CD8-positive, alpha-beta memory T cell (primary cell): ENCODE results near the gene PLOD1. TPM values are rescaled to one million over a fixed set of nuclear protein-coding genes. Genes with fewer than 3 reads are reported as not detected.
"Not testable (repeated sequence)": the region's sequence is repeated elsewhere in the genome, so short reads cannot be mapped to it uniquely, and the experiment has no call there.

Experiments used
- CTCF ChIA-PET: fragments of 350-600 bp; sonication (Branson Sonifier 250); formaldehyde crosslinking; loops from one replicate; lab custom pipeline; 2021; ENCODE audit warnings: antibody characterized with exemption; lab: Charles Lee
- POLR2A ChIA-PET: fragments of 350-600 bp; sonication (Branson Sonifier 250); formaldehyde crosslinking; loops from one replicate; lab custom pipeline; 2021; ENCODE audit warnings: antibody characterized with exemption; lab: Charles Lee
- DNase-seq, 5 donors: peaks; one replicate each; pipeline versions ENCODE4 v3.0.0 to v3.0.0-alpha.2; 2020 to 2022; ENCODE audit warnings: mixed read lengths in 1 of 5
- H3K27ac ChIP-seq: one replicate; pipeline ENCODE4 v1.7.0; 2013; ENCODE audit warnings: low read depth, mild to moderate bottlenecking, low read length, moderate library complexity
- H3K27me3 ChIP-seq: 2 replicates; pipeline ENCODE4 v1.7.0; 2013; ENCODE audit warnings: low read length, mild to moderate bottlenecking; ENCODE audit not compliant: insufficient read depth, poor library complexity, severe bottlenecking
- H3K36me3 ChIP-seq: 2 replicates; pipeline ENCODE4 v1.7.0; 2013; ENCODE audit warnings: mild to moderate bottlenecking, low read length, moderate library complexity; ENCODE audit not compliant: insufficient read depth
- H3K4me1 ChIP-seq: 2 replicates; pipeline ENCODE4 v1.7.0; 2013; ENCODE audit warnings: mild to moderate bottlenecking, low read length, moderate library complexity; ENCODE audit not compliant: insufficient read depth
- H3K4me3 ChIP-seq: 2 replicates; pipeline ENCODE4 v1.7.0; 2013; ENCODE audit warnings: mild to moderate bottlenecking, low read length
- H3K9me3 ChIP-seq: 2 replicates; pipeline ENCODE4 v1.7.0; 2013; ENCODE audit warnings: mild to moderate bottlenecking, low read length
- H3K27ac Mint-ChIP-seq, 8 donors: one replicate each; pipeline ENCODE4 v1.8.0; 2020 to 2021; ENCODE audit warnings: mixed read lengths in 8 of 8, mild to moderate bottlenecking in 6 of 8, inconsistent platforms in 3 of 8, moderate library complexity in 3 of 8
- H3K27me3 Mint-ChIP-seq, 2 donors: one replicate each; pipeline ENCODE4 v1.8.0; 2020 to 2021; ENCODE audit warnings: mixed read lengths in 2 of 2, mild to moderate bottlenecking in 1 of 2, moderate library complexity in 1 of 2
- H3K36me3 Mint-ChIP-seq, 3 donors: one replicate each; pipeline ENCODE4 v1.8.0; 2020 to 2021; ENCODE audit warnings: mixed read lengths in 3 of 3, inconsistent platforms in 1 of 3, mild to moderate bottlenecking in 1 of 3
- H3K4me1 Mint-ChIP-seq, 3 donors: one replicate each; pipeline ENCODE4 v1.8.0; 2020 to 2021; ENCODE audit warnings: mixed read lengths in 3 of 3, inconsistent platforms in 1 of 3, mild to moderate bottlenecking in 1 of 3
- H3K4me3 Mint-ChIP-seq, 7 donors: one replicate each; pipeline ENCODE4 v1.8.0; 2020 to 2021; ENCODE audit warnings: mixed read lengths in 7 of 7, mild to moderate bottlenecking in 6 of 7, moderate library complexity in 4 of 7, inconsistent platforms in 2 of 7
- H3K9me3 Mint-ChIP-seq, 5 donors: one replicate each; pipeline ENCODE4 v1.8.0; 2020 to 2022; ENCODE audit warnings: mixed read lengths in 5 of 5, mild to moderate bottlenecking in 3 of 5, moderate library complexity in 2 of 5, inconsistent platforms in 1 of 5
- polyA plus RNA-seq: library from polyadenylated mRNA; unstranded; fragments of 300-500 nt; fragmentation: Illumina TruSeq; gene quantifications from one replicate; pipeline ENCODE4 v1.2.3, GENCODE V29; 2021
- total RNA-seq, 2 experiments: library from RNA; stranded (reverse); gene quantifications; one replicate each; pipeline ENCODE4 v1.2.3, GENCODE V29; 2021

The PLOD1 gene
- total and polyA plus RNA-seq, 3 experiments from 2014 or later: 9.4 to 31.0 (median 25.8) TPM

DNA sequence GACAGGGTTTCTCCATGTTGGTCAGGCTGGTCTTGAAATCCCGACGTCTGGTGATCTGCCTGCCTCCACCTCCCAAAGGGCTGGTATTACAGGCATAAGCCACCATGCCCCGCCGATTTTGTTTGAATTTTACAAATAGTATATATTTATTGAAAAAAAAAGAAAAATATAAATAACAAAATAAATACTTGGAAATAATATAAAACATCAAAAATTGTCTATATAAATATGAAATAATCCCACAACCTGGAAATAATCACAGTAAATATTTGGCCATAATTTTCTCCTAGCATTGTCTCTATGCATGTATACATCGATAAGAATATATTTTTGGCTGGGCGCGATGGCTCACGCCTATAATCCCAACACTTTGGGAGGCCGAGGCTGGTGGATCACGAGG lies 2.7 kb upstream of the PLOD1 start:
- H3K36me3 Mint-ChIP-seq: no peaks in the 10 kb centered on the region
- no peaks in the 10 kb centered on the region for H3K27me3 ChIP-seq
- H3K4me1 Mint-ChIP-seq: peaks cover 0 to 12% (median 3%) of the 10 kb centered on the region in 3 donors
- no peaks in the 10 kb centered on the region for H3K36me3 ChIP-seq
- ChIA-PET CTCF (no interaction called here), POLR2A (no interaction called here)
- no peak overlapping the region for H3K27ac Mint-ChIP-seq
- no peaks in the 10 kb centered on the region for H3K9me3 Mint-ChIP-seq
- peak overlapping the region in 2 of 7 donors; percentile 40 to 73 for H3K4me3 Mint-ChIP-seq
- peaks cover 9% of the 10 kb centered on the region for H3K4me1 ChIP-seq
- peaks cover 0 to 2% of the 10 kb centered on the region in 2 donors for H3K27me3 Mint-ChIP-seq
- no peak overlapping the region for H3K4me3 ChIP-seq
- H3K27ac ChIP-seq: no peak overlapping the region
- DNase-seq: no peak
- H3K9me3 ChIP-seq: no peaks in the 10 kb centered on the region

DNA sequence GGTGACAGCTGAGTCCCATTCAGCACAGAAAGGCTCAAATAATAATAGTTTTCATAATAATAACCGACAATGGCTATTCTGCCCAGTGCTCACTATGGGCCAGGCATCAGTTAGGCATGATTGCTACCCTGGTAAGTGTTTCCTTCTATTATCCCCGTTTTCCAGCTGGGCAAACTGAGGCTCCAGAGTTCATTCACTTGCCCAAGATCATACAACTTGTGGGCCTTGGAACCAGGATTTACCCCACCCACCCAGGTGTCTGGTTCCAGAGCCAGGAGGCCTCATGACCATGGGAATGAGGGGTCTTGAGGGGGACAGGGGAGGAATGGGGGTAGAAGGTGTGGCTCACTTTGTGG lies 518 bp downstream of the PLOD1 start:
- Histone ChIP-seq H3K27ac (peak overlapping the region; percentile 88), H3K27me3 (no peaks in the 10 kb centered on the region), H3K9me3 (no peaks in the 10 kb centered on the region), H3K4me1 (peaks cover 9% of the 10 kb centered on the region), H3K36me3 (no peaks in the 10 kb centered on the region), H3K4me3 (peak overlapping the region; percentile 87)
- Mint-ChIP-seq H3K4me3 (peak overlapping the region; percentile 82 to 93 (median 84)), H3K36me3 (no peaks in the 10 kb centered on the region), H3K9me3 (no peaks in the 10 kb centered on the region), H3K27ac (peak overlapping the region in 4 of 8 donors; percentile 21 to 85 (median 45)), H3K27me3 (no peaks in the 10 kb centered on the region), H3K4me1 (peaks cover 0 to 9% (median 3%) of the 10 kb centered on the region in 3 donors)
- ChIA-PET POLR2A (interaction anchor here (0.6 to 1.0 kb wide), 3 partner anchors 25 to 51 kb away, joined by 5 to 6 read pairs (median 6); no protein-coding TSS in a partner anchor), CTCF (interaction anchor here (1.4 kb wide), 1 partner anchor 13 kb away, joined by 3 read pairs; no protein-coding TSS in a partner anchor)
- no peak for DNase-seq

DNA sequence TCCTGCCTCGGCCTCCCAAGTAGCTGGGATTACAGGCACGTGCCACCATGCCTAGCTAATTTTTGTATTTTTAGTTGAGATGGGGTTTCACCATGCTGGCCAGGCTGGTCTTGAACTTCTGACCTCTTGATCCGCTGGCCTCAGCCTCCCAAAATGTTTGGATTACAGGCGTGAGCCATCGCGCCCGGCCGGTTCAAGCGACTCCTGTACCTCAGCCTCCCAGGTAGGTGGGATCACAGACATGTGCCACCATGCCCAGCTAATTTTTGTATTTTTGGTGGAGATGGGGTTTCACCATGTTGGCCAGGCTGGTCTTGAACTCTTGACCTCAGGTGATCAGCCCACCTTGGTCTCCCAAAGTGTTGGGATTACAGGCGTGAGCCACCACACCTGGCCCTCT lies 1.2 kb downstream of the PLOD1 start:
- H3K4me3 Mint-ChIP-seq: peak overlapping the region in 2 of 7 donors; percentile 17 to 23
- CTCF ChIA-PET: interaction anchor here (1.4 kb wide), 1 partner anchor 12 kb away, joined by 3 read pairs; no protein-coding TSS in a partner anchor
- H3K9me3 ChIP-seq, H3K36me3 Mint-ChIP-seq, H3K27me3 ChIP-seq, H3K4me1 ChIP-seq, H3K36me3 ChIP-seq, H3K27ac Mint-ChIP-seq, H3K27me3 Mint-ChIP-seq, H3K27ac ChIP-seq, H3K9me3 Mint-ChIP-seq, H3K4me3 ChIP-seq, DNase-seq, H3K4me1 Mint-ChIP-seq, POLR2A ChIA-PET: not testable (repeated sequence)

DNA sequence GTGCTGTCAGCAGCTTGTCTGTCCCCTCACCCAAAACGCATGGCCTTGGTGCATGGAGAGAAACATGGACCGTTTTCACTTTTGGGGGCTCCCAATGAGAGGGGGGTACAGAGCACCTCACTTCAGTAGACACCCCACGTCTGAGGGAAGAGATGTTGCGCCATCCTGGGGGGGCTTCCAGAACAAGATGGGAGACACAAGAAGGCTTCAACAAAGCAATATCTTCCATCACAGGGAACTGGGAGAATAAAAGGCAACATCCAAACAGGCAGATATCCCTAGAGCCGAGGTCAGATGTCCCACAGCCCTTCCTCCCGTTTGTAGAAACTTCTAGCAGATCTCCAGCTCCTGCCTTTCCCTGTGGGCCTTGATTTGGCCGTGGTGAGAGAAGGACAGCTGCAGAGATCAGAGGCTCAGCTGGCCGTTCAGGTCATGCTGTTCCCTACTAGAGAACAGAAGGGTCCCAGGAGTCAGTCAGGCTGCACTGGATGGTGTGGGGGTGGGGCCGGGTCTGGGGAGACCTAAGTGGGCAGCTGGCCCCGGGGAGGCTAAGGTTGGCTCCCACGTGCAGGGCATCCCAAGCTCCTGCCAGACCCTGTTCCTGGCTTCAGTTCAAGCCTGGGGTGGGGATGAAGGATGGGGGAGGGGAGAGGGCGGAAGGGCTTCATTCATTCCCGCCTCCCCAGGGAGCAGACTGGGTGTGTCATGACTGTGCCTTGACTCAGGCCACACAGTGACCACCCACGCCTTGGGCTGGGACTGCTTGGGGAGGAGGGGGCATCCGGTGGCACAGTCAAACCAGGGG lies 4.4 kb downstream of the PLOD1 start:
- Mint-ChIP-seq H3K27ac (no peak overlapping the region), H3K27me3 (no peaks in the 10 kb centered on the region), H3K9me3 (no peaks in the 10 kb centered on the region), H3K36me3 (no peaks in the 10 kb centered on the region), H3K4me3 (no peak overlapping the region), H3K4me1 (peaks cover 0 to 8% (median 3%) of the 10 kb centered on the region in 3 donors)
- H3K27ac ChIP-seq: no peak overlapping the region
- H3K4me1 ChIP-seq: peaks cover 7% of the 10 kb centered on the region
- H3K9me3 ChIP-seq: no peaks in the 10 kb centered on the region
- no peak overlapping the region for H3K4me3 ChIP-seq
- H3K36me3 ChIP-seq: no peaks in the 10 kb centered on the region
- CTCF ChIA-PET: interaction anchor here (2.1 kb wide), 1 partner anchor 9 kb away, joined by 6 read pairs; no protein-coding TSS in a partner anchor
- H3K27me3 ChIP-seq: no peaks in the 10 kb centered on the region
- POLR2A ChIA-PET: no interaction called here
- no peak for DNase-seq

DNA sequence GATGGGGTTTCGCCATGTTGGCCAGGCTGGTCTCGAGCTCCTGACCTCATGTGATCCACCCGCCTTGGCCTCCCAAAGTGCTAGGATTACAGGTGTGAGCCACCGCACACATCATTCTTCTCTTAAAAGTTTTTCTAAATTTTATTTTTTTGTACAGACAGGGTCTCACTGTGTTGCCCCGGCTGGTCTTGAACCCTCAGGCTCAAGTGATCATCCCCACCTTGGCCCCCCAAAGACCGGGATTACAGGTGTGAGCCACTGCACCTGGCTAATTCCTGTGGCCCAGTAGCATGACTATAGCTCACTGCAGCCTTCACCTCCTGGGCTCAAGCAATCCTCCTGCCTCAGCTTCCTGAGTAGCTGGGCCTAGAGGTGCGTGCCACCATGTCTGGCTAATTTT lies 5.3 kb downstream of the PLOD1 start:
- H3K36me3 ChIP-seq, H3K27me3 ChIP-seq, H3K27ac Mint-ChIP-seq, H3K9me3 Mint-ChIP-seq, POLR2A ChIA-PET, H3K4me1 ChIP-seq, H3K4me3 Mint-ChIP-seq, H3K27me3 Mint-ChIP-seq, H3K4me1 Mint-ChIP-seq, DNase-seq, H3K4me3 ChIP-seq, H3K36me3 Mint-ChIP-seq, H3K9me3 ChIP-seq, H3K27ac ChIP-seq: not testable (repeated sequence)
- CTCF ChIA-PET: interaction anchor here (2.1 kb wide), 1 partner anchor 8 kb away, joined by 6 read pairs; no protein-coding TSS in a partner anchor

DNA sequence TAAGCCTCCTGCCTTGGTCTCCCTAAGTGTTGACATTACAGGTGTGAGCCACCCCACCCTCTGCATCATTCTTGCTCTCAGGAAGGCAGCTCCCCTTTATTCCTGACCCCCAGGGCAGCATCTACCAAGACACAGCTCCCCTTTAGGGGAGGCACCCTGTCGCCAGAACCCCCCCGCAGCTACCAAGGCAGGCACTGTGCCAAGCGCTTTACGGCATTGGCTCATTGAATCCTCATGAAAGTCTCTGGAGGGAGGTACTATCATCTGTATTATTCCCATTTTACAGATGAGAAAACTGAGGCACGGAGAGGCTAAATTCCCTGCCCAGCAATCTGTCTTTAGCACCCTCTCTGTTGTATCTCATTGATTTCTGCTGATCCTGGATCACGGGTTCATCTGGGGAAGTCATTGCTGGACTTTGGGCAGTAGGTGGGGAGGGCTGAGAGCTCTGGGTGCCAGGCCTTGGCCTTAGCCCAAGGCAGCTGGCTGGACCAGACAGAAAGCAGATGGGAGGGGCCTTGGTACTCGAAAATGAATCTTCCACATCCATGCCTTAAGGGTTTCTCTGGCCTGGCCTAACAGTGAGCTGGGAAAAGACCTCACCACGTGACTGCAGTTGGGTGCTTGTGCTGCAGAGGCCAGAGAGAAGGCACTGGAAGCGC lies 5.9 kb downstream of the PLOD1 start:
- Mint-ChIP-seq H3K4me3 (no peak overlapping the region), H3K36me3 (no peaks in the 10 kb centered on the region), H3K4me1 (no peaks in the 10 kb centered on the region), H3K9me3 (no peaks in the 10 kb centered on the region), H3K27ac (no peak overlapping the region), H3K27me3 (no peaks in the 10 kb centered on the region)
- Histone ChIP-seq H3K4me1 (no peaks in the 10 kb centered on the region), H3K27ac (no peak overlapping the region), H3K36me3 (no peaks in the 10 kb centered on the region), H3K27me3 (no peaks in the 10 kb centered on the region), H3K4me3 (no peak overlapping the region), H3K9me3 (no peaks in the 10 kb centered on the region)
- DNase-seq: no peak
- ChIA-PET CTCF (no interaction called here), POLR2A (no interaction called here)

DNA sequence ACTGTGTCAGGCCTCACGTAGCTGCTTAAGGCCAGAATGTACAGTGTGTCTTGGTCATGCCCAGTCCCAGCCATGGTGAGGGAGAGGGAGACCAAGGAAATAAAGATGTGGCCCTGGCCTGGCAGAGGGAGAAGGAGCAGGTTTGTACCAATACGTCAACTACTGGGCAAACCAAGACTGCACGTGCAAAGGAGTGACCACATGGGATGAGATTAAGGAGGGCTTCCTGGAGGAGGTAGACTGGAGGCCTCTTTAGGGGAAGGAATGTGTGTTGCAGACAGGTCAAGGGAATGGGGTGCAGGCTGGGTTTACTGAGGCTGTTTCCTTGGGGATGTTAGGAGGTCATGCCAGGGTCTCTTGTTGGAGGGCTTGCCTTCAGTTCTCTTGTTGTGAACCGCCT lies 7.8 kb downstream of the PLOD1 start:
- H3K4me3 Mint-ChIP-seq: no peak overlapping the region
- no peaks in the 10 kb centered on the region for H3K9me3 Mint-ChIP-seq
- Histone ChIP-seq H3K4me1 (no peaks in the 10 kb centered on the region), H3K27me3 (no peaks in the 10 kb centered on the region), H3K4me3 (no peak overlapping the region), H3K9me3 (no peaks in the 10 kb centered on the region), H3K27ac (no peak overlapping the region), H3K36me3 (no peaks in the 10 kb centered on the region)
- POLR2A ChIA-PET: no interaction called here
- no peak for DNase-seq
- CTCF ChIA-PET: no interaction called here
- no peaks in the 10 kb centered on the region for H3K27me3 Mint-ChIP-seq
- no peaks in the 10 kb centered on the region for H3K4me1 Mint-ChIP-seq
- no peaks in the 10 kb centered on the region for H3K36me3 Mint-ChIP-seq
- no peak overlapping the region for H3K27ac Mint-ChIP-seq

DNA sequence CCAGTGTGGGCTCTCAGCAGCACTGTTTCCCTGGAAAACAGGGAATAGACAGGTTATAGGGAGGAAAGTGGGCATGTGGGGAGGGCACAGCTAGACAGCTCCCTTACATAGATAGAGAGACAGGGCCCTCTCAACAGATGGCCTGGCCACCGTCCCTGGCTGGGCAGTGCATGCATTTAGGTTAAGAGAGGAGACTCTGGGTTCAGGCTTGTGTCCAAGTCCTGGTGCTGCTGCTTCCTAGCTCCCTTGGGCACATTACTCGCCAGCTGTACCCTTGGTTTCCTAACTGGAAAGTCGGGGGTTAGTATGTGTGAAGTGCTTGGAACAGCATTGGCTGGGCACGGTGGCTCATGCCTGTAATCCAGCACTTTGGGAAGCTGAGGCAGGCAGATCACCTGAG lies 9.1 kb downstream of the PLOD1 start:
- Mint-ChIP-seq H3K4me3 (no peak overlapping the region), H3K9me3 (no peaks in the 10 kb centered on the region), H3K27me3 (peaks cover 0 to 2% of the 10 kb centered on the region in 2 donors), H3K4me1 (no peaks in the 10 kb centered on the region), H3K27ac (no peak overlapping the region), H3K36me3 (no peaks in the 10 kb centered on the region)
- POLR2A ChIA-PET: interaction anchor here (0.6 kb wide), 1 partner anchor 44 kb away, joined by 8 read pairs; no protein-coding TSS in a partner anchor
- H3K27me3 ChIP-seq: no peaks in the 10 kb centered on the region
- H3K4me3 ChIP-seq: no peak overlapping the region
- no peaks in the 10 kb centered on the region for H3K9me3 ChIP-seq
- no peak overlapping the region for H3K27ac ChIP-seq
- DNase-seq: no peak
- no peaks in the 10 kb centered on the region for H3K36me3 ChIP-seq
- H3K4me1 ChIP-seq: no peaks in the 10 kb centered on the region
- CTCF ChIA-PET: no interaction called here
